Measurements from ENCODE around the gene B3GAT1.

- TF ChIP-seq CTCF (IDR thresholded peaks at IDR 0.05) (no peak), EZH2 (IDR thresholded peaks at IDR 0.05; ENCODE audit: borderline replicate concordance, insufficient read depth, low read depth, low read length, poor library complexity, severe bottlenecking) (no peak)
Measured at GRCh38 chr11:134429106-134429505, 17.1 kb upstream of the B3GAT1 start.

Data from B cell (primary cell).